Adrenal gland (tissue), 5 donors: ENCODE results near the gene RHEB.

Experiments
- CTCF ChIP-seq, 6 experiments: fragments of 450-650 bp in 4 of 6; fragments of 200-600 bp in 2 of 6; sonication (generic) in 1 of 6; IDR thresholded peaks; 1 replicate in 5 of 6; 2 replicates in 1 of 6; pipeline versions ENCODE4 v1.5.1 to v1.8.0; 2016 to 2021; ENCODE audit warnings: antibody characterized with exemption in 6 of 6, mild to moderate bottlenecking in 2 of 6, moderate library complexity in 1 of 6
- POLR2A ChIP-seq, 2 donors: fragments of 450-650 bp; IDR thresholded peaks; one replicate each; pipeline ENCODE4 v1.6.1; 2017; ENCODE audit warnings: antibody characterized with exemption in 2 of 2, mild to moderate bottlenecking in 2 of 2, moderate library complexity in 1 of 2
- donor health status: DM: no; HTN: no; CAD: no.

GRCh38 chr7:151519765-151520418, at the start of gene RHEB:
- TF ChIP-seq POLR2A (IDR thresholded peaks at IDR 0.05) (peak in 1 of 2 donors; percentile 56), CTCF (IDR thresholded peaks at IDR 0.05) (no peak)
